Measurements from ENCODE around the gene SLC39A8. TPM values are rescaled to one million over a fixed set of nuclear protein-coding genes. Genes with fewer than 3 reads are reported as not detected.

SLC39A8 gene
- total RNA-seq, 2 donors from 2014 or later, result 5.1 to 12.1 TPM

DNA sequence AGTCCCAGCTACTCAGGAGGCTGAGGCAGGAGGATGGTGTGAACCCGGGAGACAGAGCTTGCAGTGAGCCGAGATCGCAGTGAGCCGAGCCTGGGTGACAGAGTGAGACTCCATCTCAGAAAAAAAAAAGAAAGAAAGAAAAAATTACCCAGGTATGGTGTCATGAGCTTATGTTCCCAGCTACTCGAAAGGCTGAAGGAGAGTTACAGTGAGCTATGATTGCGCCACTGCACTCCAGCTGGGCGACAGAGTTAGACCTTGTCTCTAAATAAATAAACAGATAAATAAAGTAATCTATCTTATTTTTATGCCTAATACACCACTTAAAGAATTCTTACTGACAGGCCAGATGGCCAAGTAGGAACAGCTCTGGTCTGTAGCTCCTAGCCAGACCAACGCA lies 73.0 kb downstream of the SLC39A8 start:
- no peak overlapping the region for H3K27ac ChIP-seq
- TF ChIP-seq, protein P1, sequence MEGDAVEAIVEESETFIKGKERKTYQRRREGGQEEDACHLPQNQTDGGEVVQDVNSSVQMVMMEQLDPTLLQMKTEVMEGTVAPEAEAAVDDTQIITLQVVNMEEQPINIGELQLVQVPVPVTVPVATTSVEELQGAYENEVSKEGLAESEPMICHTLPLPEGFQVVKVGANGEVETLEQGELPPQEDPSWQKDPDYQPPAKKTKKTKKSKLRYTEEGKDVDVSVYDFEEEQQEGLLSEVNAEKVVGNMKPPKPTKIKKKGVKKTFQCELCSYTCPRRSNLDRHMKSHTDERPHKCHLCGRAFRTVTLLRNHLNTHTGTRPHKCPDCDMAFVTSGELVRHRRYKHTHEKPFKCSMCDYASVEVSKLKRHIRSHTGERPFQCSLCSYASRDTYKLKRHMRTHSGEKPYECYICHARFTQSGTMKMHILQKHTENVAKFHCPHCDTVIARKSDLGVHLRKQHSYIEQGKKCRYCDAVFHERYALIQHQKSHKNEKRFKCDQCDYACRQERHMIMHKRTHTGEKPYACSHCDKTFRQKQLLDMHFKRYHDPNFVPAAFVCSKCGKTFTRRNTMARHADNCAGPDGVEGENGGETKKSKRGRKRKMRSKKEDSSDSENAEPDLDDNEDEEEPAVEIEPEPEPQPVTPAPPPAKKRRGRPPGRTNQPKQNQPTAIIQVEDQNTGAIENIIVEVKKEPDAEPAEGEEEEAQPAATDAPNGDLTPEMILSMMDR (IDR thresholded peaks at IDR 0.05), result no peak
- H3K36me3 ChIP-seq, result no peaks in the 10 kb centered on the region
- H3K9me3 ChIP-seq, result no peaks in the 10 kb centered on the region
- no peak for ATAC-seq (ENCODE audit: insufficient number of reproducible peaks, low FRiP score, low read depth)
- DNase-seq (ENCODE audit: low spot score), result no peak
- no peaks in the 10 kb centered on the region for H3K4me1 ChIP-seq (ENCODE audit: control insufficient read depth in 1 of 2, low read depth in 2 of 2)
- no peak overlapping the region for H3K4me3 ChIP-seq
- H3K27me3 ChIP-seq (replicated peaks; ENCODE audit: insufficient read depth), result no peaks in the 10 kb centered on the region

DNA sequence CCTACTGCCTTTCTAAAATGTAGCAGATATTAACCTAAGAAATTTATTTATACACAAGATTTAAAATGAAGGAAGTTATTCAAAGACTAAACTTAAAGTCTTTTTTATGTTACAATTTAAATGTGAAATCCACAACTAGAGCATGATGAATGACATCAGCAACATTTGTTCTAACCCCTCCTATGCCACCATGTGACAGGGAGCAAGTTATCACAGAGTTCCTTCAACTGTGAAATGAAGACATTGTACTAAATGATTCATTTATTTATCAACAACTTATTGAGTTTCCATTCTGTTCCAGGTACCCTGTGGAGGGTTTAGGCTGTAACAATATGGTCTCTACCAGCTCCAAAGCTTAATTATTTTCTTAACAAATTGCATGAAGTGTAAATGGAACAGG lies 76.9 kb downstream of the SLC39A8 start:
- DNase-seq (ENCODE audit: low spot score) (no peak), ATAC-seq (ENCODE audit: insufficient number of reproducible peaks, low FRiP score, low read depth) (no peak)
- Histone ChIP-seq H3K27ac (no peak overlapping the region), H3K4me1 (ENCODE audit: control insufficient read depth in 1 of 2, low read depth in 2 of 2) (no peaks in the 10 kb centered on the region), H3K4me3 (no peak overlapping the region), H3K36me3 (no peaks in the 10 kb centered on the region), H3K9me3 (no peaks in the 10 kb centered on the region), H3K27me3 (replicated peaks; ENCODE audit: insufficient read depth) (no peaks in the 10 kb centered on the region)
- TF ChIP-seq, protein P1 (IDR thresholded peaks at IDR 0.05), result no peak

DNA sequence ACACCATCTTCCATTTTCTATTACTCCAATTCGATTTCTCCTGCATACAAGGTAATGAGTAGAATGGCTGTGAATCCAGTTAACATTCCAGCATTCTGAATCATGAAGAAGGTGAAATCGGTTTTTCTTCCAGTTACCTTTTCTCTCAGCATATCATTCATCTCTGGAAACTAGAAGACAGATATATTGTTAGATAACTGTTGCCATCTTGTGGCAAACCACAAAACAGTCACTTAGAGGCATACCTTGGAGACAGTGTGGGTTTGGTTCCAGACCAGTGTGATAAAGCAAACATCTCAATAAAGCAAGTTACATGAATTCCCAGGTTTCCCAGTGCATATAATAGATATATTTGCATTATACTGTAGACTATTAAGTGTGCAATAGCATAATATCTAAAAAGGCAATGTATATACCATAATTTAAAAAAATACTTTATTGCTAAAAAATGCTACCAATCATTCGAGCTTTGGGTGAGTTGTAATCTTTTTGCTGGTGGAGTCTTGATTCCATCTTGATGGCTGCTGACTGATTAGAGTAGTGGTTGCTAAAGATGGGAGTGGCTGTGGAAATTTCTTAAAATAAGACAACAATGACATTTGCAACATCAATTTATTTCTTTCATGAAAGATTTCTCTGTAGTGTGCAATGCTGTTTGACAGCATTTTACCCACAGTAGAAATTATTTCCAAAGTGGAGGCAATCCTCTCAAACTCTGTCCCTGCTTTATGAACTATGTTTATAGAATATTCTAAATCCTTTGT lies 82.1 kb downstream of the SLC39A8 start:
- no peaks in the 10 kb centered on the region for H3K4me1 ChIP-seq (ENCODE audit: control insufficient read depth in 1 of 2, low read depth in 2 of 2)
- TF ChIP-seq, protein P1 (IDR thresholded peaks at IDR 0.05), result peak; percentile 39
- no peak for ATAC-seq (ENCODE audit: insufficient number of reproducible peaks, low FRiP score, low read depth)

DNA sequence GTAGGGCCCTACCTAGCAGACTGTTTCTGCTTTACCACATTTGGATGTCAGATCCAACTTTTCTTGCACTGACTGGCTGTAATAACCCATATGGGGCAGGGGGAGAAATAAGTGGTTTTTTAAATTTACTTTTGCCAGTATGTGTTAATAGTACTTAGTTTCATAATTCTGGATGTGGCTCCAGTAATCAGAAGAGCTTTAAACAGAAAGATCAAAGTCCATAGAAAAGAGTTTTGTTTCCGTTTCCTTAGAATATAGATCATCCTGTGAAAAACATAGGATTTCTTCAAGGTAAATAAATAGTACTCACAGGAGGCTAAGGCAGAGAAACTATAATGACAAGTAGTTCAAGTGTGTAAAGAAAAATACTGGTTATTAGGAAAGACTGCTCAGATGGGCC lies 85.6 kb downstream of the SLC39A8 start:
- no peak overlapping the region for H3K27ac ChIP-seq
- ATAC-seq (ENCODE audit: insufficient number of reproducible peaks, low FRiP score, low read depth) (no peak), DNase-seq (ENCODE audit: low spot score) (no peak)
- H3K9me3 ChIP-seq, result no peaks in the 10 kb centered on the region
- H3K4me1 ChIP-seq (ENCODE audit: control insufficient read depth in 1 of 2, low read depth in 2 of 2), result no peaks in the 10 kb centered on the region
- no peak overlapping the region for H3K4me3 ChIP-seq
- TF ChIP-seq, protein P1 (IDR thresholded peaks at IDR 0.05), result no peak
- H3K27me3 ChIP-seq (replicated peaks; ENCODE audit: insufficient read depth), result no peaks in the 10 kb centered on the region
- H3K36me3 ChIP-seq, result no peaks in the 10 kb centered on the region

More for the DNA sequence above, 82.1 kb downstream of the SLC39A8 start:
- no peak for DNase-seq (ENCODE audit: low spot score)
- Histone ChIP-seq H3K27ac (no peak overlapping the region), H3K36me3 (no peaks in the 10 kb centered on the region), H3K27me3 (replicated peaks; ENCODE audit: insufficient read depth) (no peaks in the 10 kb centered on the region), H3K4me3 (no peak overlapping the region), H3K9me3 (no peaks in the 10 kb centered on the region)

DNA sequence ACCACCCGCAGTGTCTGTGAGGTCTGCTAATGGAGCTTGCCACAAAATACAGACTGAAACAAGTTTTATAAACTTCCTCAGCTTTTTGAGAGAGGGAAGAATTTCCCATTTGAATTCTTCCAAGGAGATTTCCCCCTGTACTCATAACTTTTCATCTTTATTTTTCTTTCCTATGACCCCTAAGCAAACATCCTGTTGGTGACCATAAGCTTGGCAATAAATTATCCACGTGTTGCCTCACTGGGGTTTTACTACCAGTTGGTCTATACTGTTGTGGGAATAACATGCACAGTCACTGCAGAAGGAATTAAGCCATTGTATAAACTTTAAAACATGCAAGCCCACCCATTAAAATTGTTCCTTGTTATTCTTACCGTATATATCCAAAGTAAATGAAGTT lies 86.2 kb downstream of the SLC39A8 start:
- DNase-seq (ENCODE audit: low spot score) (no peak), ATAC-seq (ENCODE audit: insufficient number of reproducible peaks, low FRiP score, low read depth) (no peak)
- no peak overlapping the region for H3K4me3 ChIP-seq
- H3K36me3 ChIP-seq, result no peaks in the 10 kb centered on the region
- no peaks in the 10 kb centered on the region for H3K4me1 ChIP-seq (ENCODE audit: control insufficient read depth in 1 of 2, low read depth in 2 of 2)
- H3K9me3 ChIP-seq, result no peaks in the 10 kb centered on the region
- no peaks in the 10 kb centered on the region for H3K27me3 ChIP-seq (replicated peaks; ENCODE audit: insufficient read depth)
- TF ChIP-seq, protein P1 (IDR thresholded peaks at IDR 0.05), result no peak
- H3K27ac ChIP-seq, result no peak overlapping the region
